Right atrium auricular region (tissue), 2 donors: Measurements from ENCODE around the gene DHX35. TPM values are rescaled to one million over a fixed set of nuclear protein-coding genes. Genes with fewer than 3 reads are reported as not detected.

Source experiments
- DNase-seq: peaks from one replicate; pipeline ENCODE4 v3.0.0-alpha.2; 2019; ENCODE audit warnings: low spot score
- H3K27ac ChIP-seq, 2 donors: fragments of 200-600 bp; sonication (generic); 1 replicate in 1 of 2; 2 replicates in 1 of 2; pipeline ENCODE4 v1.5.1; 2016 to 2019
- H3K27me3 ChIP-seq, 2 donors: fragments of 200-600 bp; sonication (generic); one replicate each; pipeline versions ENCODE4 v1.5.1 to v1.6.0; 2017 to 2019
- H3K36me3 ChIP-seq: fragments of 200-600 bp; sonication (generic); one replicate; pipeline ENCODE4 v1.5.1; 2016
- H3K4me1 ChIP-seq, 2 donors: fragments of 200-600 bp; sonication (generic); one replicate each; pipeline versions ENCODE4 v1.5.1 to v1.6.0; 2017 to 2019
- H3K4me3 ChIP-seq, 2 donors: fragments of 200-600 bp; sonication (generic); 1 replicate in 1 of 2; 2 replicates in 1 of 2; pipeline ENCODE4 v1.5.1; 2017 to 2019; ENCODE audit warnings: mild to moderate bottlenecking in 1 of 2, moderate library complexity in 1 of 2
- H3K9me3 ChIP-seq, 2 donors: fragments of 200-600 bp; sonication (generic); one replicate each; pipeline ENCODE4 v1.5.1; 2019
- total RNA-seq, 2 donors: library from RNA; depleted of rRNA; stranded (reverse); fragments of >200 nt; gene quantifications; one replicate each; pipeline ENCODE4 v1.1.0, GENCODE V29; 2016
- TF ChIP-seq, protein P1 (sequence below), 2 donors: fragments of 200-600 bp; sonication (generic); IDR thresholded peaks; one replicate each; pipeline ENCODE4 v1.5.1; 2019; ENCODE audit warnings: antibody characterized with exemption in 2 of 2

The DHX35 gene
- total RNA-seq, 2 donors from 2014 or later: 15.2 to 41.0 TPM

DNA sequence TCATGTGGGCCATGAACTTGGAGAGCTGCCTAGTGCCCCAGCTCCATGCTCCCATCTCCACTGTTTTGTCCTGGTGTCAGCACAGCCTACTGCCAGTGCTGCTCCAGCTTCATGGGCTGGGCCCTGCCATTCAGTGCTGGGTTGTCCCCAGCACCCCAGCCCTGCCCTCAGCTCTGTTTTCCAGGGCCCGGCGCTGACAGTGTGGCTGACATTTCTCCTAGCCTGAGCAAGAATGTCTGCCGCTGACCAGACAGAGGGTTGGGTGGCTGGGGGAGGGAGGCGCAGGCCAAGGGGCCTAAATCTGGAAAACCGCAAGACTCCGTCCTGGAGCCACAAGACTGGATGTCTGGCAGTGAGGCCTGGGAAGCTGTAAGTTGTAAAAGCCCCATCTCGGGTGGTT lies 78.9 kb downstream of the DHX35 start:
- no peaks in the 10 kb centered on the region for H3K9me3 ChIP-seq
- H3K27me3 ChIP-seq: no peaks in the 10 kb centered on the region
- peaks cover 67% of the 10 kb centered on the region for H3K36me3 ChIP-seq
- no peaks in the 10 kb centered on the region for H3K4me1 ChIP-seq
- TF ChIP-seq, protein P1, sequence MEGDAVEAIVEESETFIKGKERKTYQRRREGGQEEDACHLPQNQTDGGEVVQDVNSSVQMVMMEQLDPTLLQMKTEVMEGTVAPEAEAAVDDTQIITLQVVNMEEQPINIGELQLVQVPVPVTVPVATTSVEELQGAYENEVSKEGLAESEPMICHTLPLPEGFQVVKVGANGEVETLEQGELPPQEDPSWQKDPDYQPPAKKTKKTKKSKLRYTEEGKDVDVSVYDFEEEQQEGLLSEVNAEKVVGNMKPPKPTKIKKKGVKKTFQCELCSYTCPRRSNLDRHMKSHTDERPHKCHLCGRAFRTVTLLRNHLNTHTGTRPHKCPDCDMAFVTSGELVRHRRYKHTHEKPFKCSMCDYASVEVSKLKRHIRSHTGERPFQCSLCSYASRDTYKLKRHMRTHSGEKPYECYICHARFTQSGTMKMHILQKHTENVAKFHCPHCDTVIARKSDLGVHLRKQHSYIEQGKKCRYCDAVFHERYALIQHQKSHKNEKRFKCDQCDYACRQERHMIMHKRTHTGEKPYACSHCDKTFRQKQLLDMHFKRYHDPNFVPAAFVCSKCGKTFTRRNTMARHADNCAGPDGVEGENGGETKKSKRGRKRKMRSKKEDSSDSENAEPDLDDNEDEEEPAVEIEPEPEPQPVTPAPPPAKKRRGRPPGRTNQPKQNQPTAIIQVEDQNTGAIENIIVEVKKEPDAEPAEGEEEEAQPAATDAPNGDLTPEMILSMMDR (IDR thresholded peaks at IDR 0.05): no peak
- no peak overlapping the region for H3K27ac ChIP-seq
- DNase-seq: no peak
- no peak overlapping the region for H3K4me3 ChIP-seq

DNA sequence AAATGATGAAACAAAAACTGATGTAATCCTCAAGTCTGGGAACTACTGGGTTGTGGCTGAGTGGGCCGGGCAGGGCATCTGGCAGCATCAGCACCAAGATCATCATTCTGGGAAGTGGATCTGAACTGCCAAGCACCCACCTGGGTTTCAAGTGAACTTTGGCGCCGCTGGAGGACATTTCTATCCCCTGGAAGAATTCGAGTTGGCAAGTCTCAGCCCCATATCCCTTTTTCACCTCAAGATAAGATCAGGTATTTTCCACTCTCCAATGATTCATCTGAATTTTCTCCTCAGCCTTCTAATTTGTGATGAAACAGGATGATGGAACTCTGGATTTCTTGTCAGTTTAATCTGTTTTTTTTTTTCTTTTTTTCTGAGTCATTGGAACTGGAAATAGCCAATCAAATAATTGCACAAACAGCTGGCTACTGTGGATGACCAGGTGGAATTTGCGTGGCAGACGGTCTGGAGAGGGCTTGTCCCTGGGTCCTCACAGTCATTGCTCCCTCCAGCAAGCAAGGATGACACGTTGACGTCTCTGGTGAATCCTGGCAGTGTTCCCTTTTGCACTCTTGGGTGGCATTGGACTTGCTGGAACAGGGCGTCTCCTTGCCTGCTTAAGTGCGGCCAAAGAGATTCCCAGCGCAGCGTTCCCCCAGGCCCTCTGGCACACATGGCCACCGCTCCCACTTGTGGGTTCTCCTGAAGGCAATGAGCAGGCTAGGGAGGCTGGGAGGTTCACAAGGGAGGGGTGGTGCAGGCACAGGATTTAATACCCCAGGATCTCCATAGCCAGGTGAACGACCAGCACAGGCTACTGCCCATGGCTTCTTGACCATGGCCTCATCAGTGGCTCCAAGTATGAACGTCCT lies 80.4 kb downstream of the DHX35 start:
- H3K27ac ChIP-seq: no peak overlapping the region
- H3K9me3 ChIP-seq: no peaks in the 10 kb centered on the region
- no peaks in the 10 kb centered on the region for H3K27me3 ChIP-seq
- H3K4me1 ChIP-seq: no peaks in the 10 kb centered on the region
- no peak overlapping the region for H3K4me3 ChIP-seq
- H3K36me3 ChIP-seq: peaks cover 55% of the 10 kb centered on the region
- no peak for DNase-seq
- TF ChIP-seq, protein P1 (IDR thresholded peaks at IDR 0.05): no peak

DNA sequence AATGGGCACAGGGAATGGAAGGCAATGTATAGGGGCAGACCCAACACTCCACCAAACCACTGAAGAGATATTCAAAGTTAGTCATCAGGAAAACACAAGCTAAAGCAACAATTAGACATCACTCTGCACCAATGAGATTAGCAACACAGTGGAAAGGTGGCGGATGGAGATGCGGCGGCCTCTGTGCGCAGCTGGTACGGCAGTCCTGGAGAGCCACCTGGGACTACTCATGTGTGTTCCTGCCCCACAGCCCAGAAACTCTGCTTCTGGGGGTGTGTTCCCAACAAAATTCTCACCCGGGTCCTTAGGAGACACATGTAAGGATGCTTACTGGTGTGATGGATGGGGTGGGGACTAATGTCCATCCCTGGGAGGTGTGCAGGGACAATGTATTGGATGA lies 82.4 kb downstream of the DHX35 start:
- TF ChIP-seq, protein P1 (IDR thresholded peaks at IDR 0.05): no peak

DNA sequence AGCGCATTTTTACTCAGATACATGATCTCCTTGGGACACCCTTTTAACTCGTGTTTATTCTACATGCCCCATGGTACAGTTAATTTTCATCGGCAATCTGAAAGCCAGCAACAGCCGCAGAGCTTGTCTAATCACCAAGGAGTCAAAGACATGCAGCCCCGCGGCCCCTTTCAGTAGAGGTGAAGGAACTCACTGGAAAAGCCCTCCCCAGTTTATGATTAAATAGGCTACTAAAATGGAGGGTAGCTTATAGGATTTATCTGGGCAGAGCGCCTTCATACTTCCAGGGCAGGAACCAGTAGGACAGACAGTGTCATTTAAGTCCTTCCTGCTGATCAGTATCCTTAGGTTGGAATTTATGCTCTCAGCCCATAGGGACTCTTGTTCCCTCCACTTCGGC lies 83.5 kb downstream of the DHX35 start:
- Histone ChIP-seq H3K4me3 (no peak overlapping the region), H3K36me3 (peaks cover 24% of the 10 kb centered on the region), H3K9me3 (no peaks in the 10 kb centered on the region), H3K27me3 (no peaks in the 10 kb centered on the region), H3K27ac (no peak overlapping the region), H3K4me1 (peaks cover 0 to 10% of the 10 kb centered on the region in 2 donors)
- no peak for DNase-seq
- TF ChIP-seq, protein P1 (IDR thresholded peaks at IDR 0.05): no peak

More for the DNA sequence above, 82.4 kb downstream of the DHX35 start:
- Histone ChIP-seq H3K4me3 (no peak overlapping the region), H3K36me3 (peaks cover 35% of the 10 kb centered on the region), H3K9me3 (no peaks in the 10 kb centered on the region), H3K27me3 (no peaks in the 10 kb centered on the region), H3K4me1 (peaks cover 0 to 2% of the 10 kb centered on the region in 2 donors), H3K27ac (no peak overlapping the region)
- DNase-seq: no peak

DNA sequence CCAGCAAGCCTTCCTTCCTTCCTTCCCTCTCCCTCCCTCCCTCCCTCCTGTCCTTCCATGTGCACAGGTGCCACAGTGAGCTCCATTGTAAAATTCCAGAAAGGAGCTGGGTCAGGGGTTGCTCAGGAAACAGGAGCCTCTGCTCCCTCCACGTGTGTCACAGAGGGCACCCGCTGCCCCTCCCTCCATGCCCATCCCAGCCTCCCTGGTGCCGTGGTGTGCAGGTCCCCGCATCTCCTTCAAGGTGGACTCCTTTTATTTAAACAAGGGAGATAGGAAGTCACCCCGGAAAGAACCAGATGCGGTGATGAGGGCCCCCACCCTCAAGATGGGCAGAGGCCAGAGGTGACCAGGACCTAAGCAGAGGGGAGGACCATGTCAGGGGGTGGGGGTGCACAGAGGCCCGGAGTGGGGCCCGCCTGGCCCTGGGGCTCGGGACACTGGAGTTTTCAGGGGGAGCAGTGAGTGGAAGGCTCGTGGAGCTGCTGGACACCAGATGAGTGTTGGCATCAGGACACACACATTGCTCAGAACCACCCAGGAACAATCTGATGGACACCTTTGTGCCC lies 85.4 kb downstream of the DHX35 start:
- Histone ChIP-seq H3K9me3 (no peaks in the 10 kb centered on the region), H3K36me3 (peaks cover 14% of the 10 kb centered on the region), H3K27me3 (no peaks in the 10 kb centered on the region), H3K27ac (no peak overlapping the region), H3K4me1 (peaks cover 0 to 10% of the 10 kb centered on the region in 2 donors), H3K4me3 (no peak overlapping the region)
- DNase-seq: no peak
- TF ChIP-seq, protein P1 (IDR thresholded peaks at IDR 0.05): no peak
